NB4 (cell line): ENCODE data around the gene IRF2BP1.

ENCODE experiments used
- CTCF ChIP-seq: IDR thresholded peaks from one replicate; pipeline ENCODE4 v1.5.1; 2012; ENCODE audit warnings: low read depth, low read length
- POLR2A ChIP-seq: IDR thresholded peaks from 2 replicates; pipeline ENCODE4 v1.6.1; 2011; ENCODE audit warnings: mild to moderate bottlenecking; ENCODE audit not compliant: insufficient read length; ENCODE audit errors: extremely low read depth

- TF ChIP-seq CTCF (no peak), POLR2A (no peak)
Measured at GRCh38 chr19:45897261-45897812, 11.4 kb upstream of the IRF2BP1 start.
